ENCODE measurements around the gene PDGFB. TPM values are rescaled to one million over a fixed set of nuclear protein-coding genes. Genes with fewer than 3 reads are reported as not detected.

The PDGFB gene
- total and polyA plus RNA-seq, 8 donors, result 16.0 to 28.2 (median 23.3) TPM

GRCh38 chr22:39266398-39267030 is 21.7 kb upstream of the PDGFB start:
- peak; percentile 38 for ATAC-seq

GRCh38 chr22:39265143-39265886 is 20.5 kb upstream of the PDGFB start:
- ATAC-seq, result no peak
- no peaks in the 10 kb centered on the region for H3K36me3 ChIP-seq

More at GRCh38 chr22:39266398-39267030, 21.7 kb upstream of the PDGFB start:
- no peak for TF ChIP-seq CTCF (IDR thresholded peaks at IDR 0.05)
- Histone ChIP-seq H3K4me1 (peaks cover 0 to 13% of the 10 kb centered on the region in 2 donors), H3K27ac (peak overlapping the region in 1 of 2 donors; percentile 62), H3K4me3 (no peak overlapping the region), H3K9me3 (peaks cover 0 to 6% of the 10 kb centered on the region in 2 donors), H3K27me3 (no peaks in the 10 kb centered on the region), H3K36me3 (no peaks in the 10 kb centered on the region)
- DNase-seq, result no peak
- intact Hi-C loops (cut with DNase I), result no loop called here

GRCh38 chr22:39264349-39265038 is 19.7 kb upstream of the PDGFB start:
- ATAC-seq (peak; percentile 70), DNase-seq (peak in 1 of 4 donors; percentile 77)
- intact Hi-C loops (cut with DNase I), result no loop called here
- TF ChIP-seq CTCF (IDR thresholded peaks at IDR 0.05), result no peak
- Histone ChIP-seq H3K9me3 (peaks cover 0 to 15% of the 10 kb centered on the region in 2 donors), H3K36me3 (no peaks in the 10 kb centered on the region), H3K4me3 (no peak overlapping the region), H3K27ac (no peak overlapping the region), H3K4me1 (peaks cover 0 to 13% of the 10 kb centered on the region in 2 donors), H3K27me3 (no peaks in the 10 kb centered on the region)

More at GRCh38 chr22:39265143-39265886, 20.5 kb upstream of the PDGFB start:
- DNase-seq, result no peak
- Histone ChIP-seq H3K4me1 (peaks cover 0 to 13% of the 10 kb centered on the region in 2 donors), H3K4me3 (no peak overlapping the region), H3K9me3 (peaks cover 0 to 15% of the 10 kb centered on the region in 2 donors), H3K27me3 (no peaks in the 10 kb centered on the region), H3K27ac (no peak overlapping the region)
- intact Hi-C loops (cut with DNase I), result no loop called here
- no peak for TF ChIP-seq CTCF (IDR thresholded peaks at IDR 0.05)

- Histone ChIP-seq H3K4me1 (peaks cover 0 to 13% of the 10 kb centered on the region in 2 donors), H3K27ac (no peak overlapping the region), H3K4me3 (no peak overlapping the region), H3K27me3 (no peaks in the 10 kb centered on the region), H3K36me3 (no peaks in the 10 kb centered on the region), H3K9me3 (peaks cover 0 to 15% of the 10 kb centered on the region in 2 donors)
- ATAC-seq (no peak), DNase-seq (no peak)
- intact Hi-C loops (cut with DNase I), result no loop called here
- no peak for TF ChIP-seq CTCF (IDR thresholded peaks at IDR 0.05)
Measured at GRCh38 chr22:39263626-39264348, 19.0 kb upstream of the PDGFB start.
